ENCODE results near the gene IGFBP5.
A peak's percentile ranks its signal among the peaks of the same experiment; 100 is the strongest.

IGFBP5 gene

DNA sequence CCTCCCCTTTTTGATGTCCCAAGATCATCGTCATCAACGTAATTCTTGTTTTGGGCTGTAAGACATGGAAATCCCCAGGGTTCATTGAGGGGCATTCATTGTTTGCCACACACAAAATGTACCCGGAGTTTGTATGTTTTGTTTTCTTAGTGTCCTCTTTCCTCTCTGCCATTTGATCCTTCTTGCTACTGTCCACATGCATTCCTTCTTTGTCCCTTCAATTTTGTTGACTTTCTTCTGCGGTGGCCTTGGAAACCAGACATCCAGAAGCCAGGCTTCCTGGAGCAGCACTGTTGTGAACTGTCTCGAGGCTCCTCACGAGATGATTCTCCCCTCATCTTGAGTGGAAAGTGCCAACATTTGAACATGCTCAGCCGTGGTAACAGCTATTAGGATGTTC, 37.4 kb downstream of the IGFBP5 start:
- Histone ChIP-seq H3K27me3 (no peaks in the 10 kb centered on the region), H3K4me3 (no peak overlapping the region), H3K4me1 (peaks cover 0 to 52% (median 31%) of the 10 kb centered on the region in 4 donors), H3K27ac (peak overlapping the region in 1 of 2 donors; percentile 50), H3K36me3 (peaks cover 3 to 32% (median 21%) of the 10 kb centered on the region in 3 donors), H3K9me3 (no peaks in the 10 kb centered on the region)
- no peak for DNase-seq
- TF ChIP-seq, protein P1, sequence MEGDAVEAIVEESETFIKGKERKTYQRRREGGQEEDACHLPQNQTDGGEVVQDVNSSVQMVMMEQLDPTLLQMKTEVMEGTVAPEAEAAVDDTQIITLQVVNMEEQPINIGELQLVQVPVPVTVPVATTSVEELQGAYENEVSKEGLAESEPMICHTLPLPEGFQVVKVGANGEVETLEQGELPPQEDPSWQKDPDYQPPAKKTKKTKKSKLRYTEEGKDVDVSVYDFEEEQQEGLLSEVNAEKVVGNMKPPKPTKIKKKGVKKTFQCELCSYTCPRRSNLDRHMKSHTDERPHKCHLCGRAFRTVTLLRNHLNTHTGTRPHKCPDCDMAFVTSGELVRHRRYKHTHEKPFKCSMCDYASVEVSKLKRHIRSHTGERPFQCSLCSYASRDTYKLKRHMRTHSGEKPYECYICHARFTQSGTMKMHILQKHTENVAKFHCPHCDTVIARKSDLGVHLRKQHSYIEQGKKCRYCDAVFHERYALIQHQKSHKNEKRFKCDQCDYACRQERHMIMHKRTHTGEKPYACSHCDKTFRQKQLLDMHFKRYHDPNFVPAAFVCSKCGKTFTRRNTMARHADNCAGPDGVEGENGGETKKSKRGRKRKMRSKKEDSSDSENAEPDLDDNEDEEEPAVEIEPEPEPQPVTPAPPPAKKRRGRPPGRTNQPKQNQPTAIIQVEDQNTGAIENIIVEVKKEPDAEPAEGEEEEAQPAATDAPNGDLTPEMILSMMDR (IDR thresholded peaks at IDR 0.05): no peak
- intact Hi-C loops (cut with DNase I; ENCODE audit: low total_unique reads): no loop called here

DNA sequence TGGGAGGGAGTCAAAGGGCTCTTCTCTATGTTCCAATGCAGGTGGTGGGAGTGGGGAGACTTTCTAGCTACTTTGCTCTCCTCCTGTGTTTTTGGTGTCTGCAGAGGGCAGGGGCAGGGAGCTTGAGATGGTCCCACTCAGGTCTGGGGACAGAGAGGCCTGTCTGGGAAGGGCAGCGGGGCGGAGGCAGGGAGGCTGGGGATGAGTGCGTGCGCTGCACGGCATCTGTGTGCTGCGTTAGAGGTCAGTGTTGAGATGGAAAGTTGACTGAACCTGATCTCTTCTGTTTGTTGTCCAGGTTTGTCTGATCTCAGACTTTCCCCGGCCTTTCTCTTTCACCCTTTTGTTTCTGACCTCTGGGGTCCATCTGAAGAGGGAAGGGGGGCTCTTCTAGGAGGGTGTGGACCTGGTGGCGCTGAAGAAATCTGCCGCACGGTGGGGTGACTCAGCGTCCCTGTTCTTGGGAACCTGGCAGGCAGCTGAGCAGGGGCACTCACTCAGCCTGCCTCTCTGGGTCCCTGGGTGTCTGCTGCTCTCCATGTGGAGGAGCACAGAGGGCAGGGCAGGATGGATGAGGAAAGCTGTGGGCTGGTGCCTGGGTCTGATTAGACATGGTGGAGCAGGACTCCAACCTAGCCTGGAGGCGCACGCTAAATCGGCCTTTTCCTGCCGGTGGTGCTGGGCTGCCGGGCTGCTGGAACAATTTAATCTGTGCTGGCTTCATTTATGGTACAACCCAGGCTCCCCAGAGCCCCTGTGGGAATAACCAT, 38.1 kb downstream of the IGFBP5 start:
- Histone ChIP-seq H3K9me3 (no peaks in the 10 kb centered on the region), H3K27ac (peak overlapping the region; percentile 14 to 50)
- DNase-seq: no peak

DNA sequence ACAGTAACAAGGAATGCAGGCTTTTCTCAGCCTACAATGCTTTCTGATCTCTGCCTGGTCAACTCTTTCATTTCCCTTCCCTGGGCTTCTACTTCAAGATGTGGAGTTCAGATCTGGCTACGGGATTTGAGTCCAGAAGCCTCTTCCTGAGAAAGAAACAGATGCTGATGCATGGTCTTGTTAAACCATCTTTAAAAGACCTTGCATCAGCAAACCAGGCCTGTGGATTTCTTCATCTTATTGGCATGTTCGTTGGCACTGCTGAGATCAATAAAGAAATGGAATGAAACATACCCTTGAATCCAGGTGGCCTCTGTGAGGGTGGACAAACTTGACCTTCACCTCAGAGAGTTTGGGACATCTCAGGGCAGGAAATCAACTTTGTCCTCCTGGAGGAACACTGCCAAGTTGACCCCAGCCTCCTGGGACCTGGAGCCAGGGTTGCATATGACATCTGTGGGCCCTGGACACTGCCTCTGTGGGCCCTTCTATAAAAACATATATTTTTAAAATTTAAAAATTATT, 40.8 kb downstream of the IGFBP5 start:
- intact Hi-C loops (cut with DNase I; ENCODE audit: low total_unique reads): no loop called here
- Histone ChIP-seq H3K36me3 (peaks cover 0 to 4% (median 0%) of the 10 kb centered on the region in 3 donors), H3K9me3 (no peaks in the 10 kb centered on the region), H3K27me3 (no peaks in the 10 kb centered on the region), H3K4me3 (no peak overlapping the region), H3K27ac (peak overlapping the region; percentile 25 to 54), H3K4me1 (peaks cover 0 to 86% (median 45%) of the 10 kb centered on the region in 4 donors)
- TF ChIP-seq, protein P1 (IDR thresholded peaks at IDR 0.05): no peak
- DNase-seq: no peak

More for the DNA sequence above, 38.1 kb downstream of the IGFBP5 start:
- H3K4me1 ChIP-seq: peaks cover 0 to 59% (median 35%) of the 10 kb centered on the region in 4 donors
- no peaks in the 10 kb centered on the region for H3K27me3 ChIP-seq
- intact Hi-C loops (cut with DNase I; ENCODE audit: low total_unique reads): no loop called here
- TF ChIP-seq, protein P1 (IDR thresholded peaks at IDR 0.05): no peak
- peaks cover 2 to 26% (median 16%) of the 10 kb centered on the region in 3 donors for H3K36me3 ChIP-seq
- H3K4me3 ChIP-seq: no peak overlapping the region

DNA sequence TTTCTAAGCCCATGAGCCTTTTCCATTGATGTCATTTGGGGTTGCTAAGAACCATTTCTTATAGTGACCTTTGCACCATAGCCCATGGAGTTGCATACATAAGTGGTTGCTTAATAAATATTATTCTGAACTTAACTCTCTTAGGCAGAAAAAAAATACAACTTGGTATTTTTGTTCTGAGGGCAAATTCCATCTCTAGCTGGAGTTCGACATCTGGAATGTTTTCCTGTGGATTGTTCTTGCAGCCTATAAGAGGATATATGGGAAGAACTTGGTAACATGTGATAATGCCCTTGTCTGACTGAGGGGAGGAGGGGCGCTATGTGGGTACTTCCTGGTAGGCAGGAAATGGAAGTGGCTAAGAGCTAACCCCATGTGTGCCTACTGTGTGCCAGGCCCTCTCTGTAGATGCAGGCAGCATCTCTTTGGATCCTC, 41.4 kb downstream of the IGFBP5 start:
- TF ChIP-seq, protein P1 (IDR thresholded peaks at IDR 0.05): no peak
- Histone ChIP-seq H3K27me3 (no peaks in the 10 kb centered on the region), H3K27ac (peak overlapping the region; percentile 25 to 54), H3K9me3 (no peaks in the 10 kb centered on the region), H3K36me3 (peaks cover 0 to 4% (median 0%) of the 10 kb centered on the region in 3 donors), H3K4me3 (no peak overlapping the region), H3K4me1 (peaks cover 0 to 90% (median 50%) of the 10 kb centered on the region in 4 donors)
- intact Hi-C loops (cut with DNase I; ENCODE audit: low total_unique reads): no loop called here
- DNase-seq: no peak

DNA sequence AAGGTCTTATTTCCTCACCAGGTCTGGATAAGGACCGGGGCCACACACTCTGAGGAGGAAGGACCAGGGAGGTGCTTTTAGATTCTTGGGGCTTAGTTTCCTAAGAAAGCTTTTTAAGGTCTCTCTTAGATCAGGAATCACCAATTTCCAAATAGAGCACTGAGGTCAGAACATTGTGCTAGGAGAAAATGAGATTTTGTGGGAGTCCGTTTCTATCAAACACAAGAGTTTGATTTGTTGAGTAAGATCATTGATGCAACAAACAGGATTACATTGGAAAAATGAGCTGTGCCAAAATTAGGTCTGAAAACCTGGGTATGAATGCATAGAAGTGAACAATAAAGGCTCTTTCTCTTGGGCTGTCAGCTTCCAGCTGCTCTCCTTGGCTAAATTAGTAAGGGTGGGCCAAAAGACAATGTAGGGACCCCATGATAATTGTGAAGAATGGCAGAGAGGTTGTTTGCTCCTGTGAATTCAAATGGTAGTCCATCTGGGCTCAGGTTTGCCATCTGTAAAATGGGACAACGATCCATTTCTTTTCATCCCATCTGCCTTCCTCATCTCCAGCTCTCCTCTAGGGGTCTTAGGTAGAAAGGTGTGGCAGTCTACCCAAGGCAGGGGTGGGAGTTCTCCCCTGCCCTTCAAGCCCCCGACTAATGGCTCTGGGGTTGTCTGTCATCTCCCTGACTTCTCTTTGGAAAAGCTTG, 42.1 kb downstream of the IGFBP5 start:
- peak overlapping the region; percentile 25 to 54 for H3K27ac ChIP-seq
- DNase-seq: no peak
- H3K4me3 ChIP-seq: no peak overlapping the region
- H3K36me3 ChIP-seq: peaks cover 0 to 4% (median 0%) of the 10 kb centered on the region in 3 donors
- peaks cover 0 to 90% (median 51%) of the 10 kb centered on the region in 4 donors for H3K4me1 ChIP-seq
- TF ChIP-seq, protein P1 (IDR thresholded peaks at IDR 0.05): no peak
- intact Hi-C loops (cut with DNase I; ENCODE audit: low total_unique reads): no loop called here
- H3K27me3 ChIP-seq: no peaks in the 10 kb centered on the region
- no peaks in the 10 kb centered on the region for H3K9me3 ChIP-seq

Measured in tibial artery (tissue), 4 donors.